Measurements from ENCODE around the gene LIN7C.

The LIN7C gene

DNA sequence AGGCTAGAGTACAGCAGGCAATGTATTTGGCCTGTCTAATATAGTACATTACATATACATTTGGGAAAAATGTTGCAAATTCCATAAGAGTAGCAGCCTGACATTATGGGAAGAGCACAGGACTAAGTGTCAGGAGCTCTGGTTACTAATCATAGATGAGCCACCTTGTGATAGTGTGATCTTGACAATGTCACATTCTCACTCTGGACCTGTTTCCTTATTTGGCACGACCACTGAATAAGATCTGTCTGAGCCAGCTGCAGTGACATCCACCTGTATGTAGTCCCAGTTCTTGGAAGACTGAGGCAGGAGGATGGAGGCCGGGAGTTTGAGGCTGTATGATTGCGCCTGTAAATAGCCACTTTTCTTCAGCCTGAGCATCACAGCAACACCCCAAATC, 5.7 kb upstream of the LIN7C start:
- no peak overlapping the region for H3K4me3 ChIP-seq (ENCODE audit: low read depth, low read length)

GRCh38 chr11:27509908-27510307, 3.3 kb upstream of the LIN7C start:
- no peak overlapping the region for H3K4me3 ChIP-seq (ENCODE audit: low read depth, low read length)

GRCh38 chr11:27507557-27508322, 1.2 kb upstream of the LIN7C start:
- no peak overlapping the region for H3K4me3 ChIP-seq (ENCODE audit: low read depth, low read length)

GRCh38 chr11:27505781-27506180, 788 bp downstream of the LIN7C start:
- H3K4me3 ChIP-seq (ENCODE audit: low read depth, low read length), result peak overlapping the region; percentile 100

GRCh38 chr11:27504205-27504604, 2.4 kb downstream of the LIN7C start:
- H3K4me3 ChIP-seq (ENCODE audit: low read depth, low read length), result no peak overlapping the region

- H3K4me3 ChIP-seq (ENCODE audit: low read depth, low read length), result no peak overlapping the region
These were observed 5.5 kb downstream of the LIN7C start for GRCh38 chr11:27501100-27501499.

- H3K4me3 ChIP-seq (ENCODE audit: low read depth, low read length), result no peak overlapping the region
These were observed 8.7 kb downstream of the LIN7C start for GRCh38 chr11:27497911-27498310.

DNA sequence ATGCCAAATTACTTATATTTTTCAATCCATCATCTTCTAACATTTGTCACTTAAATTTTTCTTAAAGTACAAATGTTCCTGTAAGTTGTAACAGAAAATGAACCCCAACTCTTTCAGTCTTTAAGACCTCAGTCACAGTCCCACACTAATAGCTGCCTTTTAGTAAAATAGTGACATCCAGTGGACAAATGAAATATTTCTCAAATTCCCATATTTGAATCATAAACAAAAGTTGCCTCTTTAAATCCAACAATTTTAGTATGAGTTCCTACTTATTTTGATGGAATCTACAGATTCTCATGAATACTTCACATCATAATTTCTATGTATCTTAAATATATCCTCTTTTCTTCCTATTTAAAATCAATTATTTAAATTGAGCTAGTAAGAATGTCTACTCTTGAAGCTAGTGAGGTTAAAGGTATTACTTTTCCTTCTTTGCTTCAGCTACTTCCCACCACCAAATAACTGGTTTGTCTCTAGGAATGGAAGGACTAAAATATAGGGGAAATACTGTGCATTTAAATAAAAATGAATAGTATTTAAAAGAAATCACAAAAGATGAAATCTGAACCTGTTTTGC, 9.2 kb downstream of the LIN7C start:
- no peak overlapping the region for H3K4me3 ChIP-seq (ENCODE audit: low read depth, low read length)

GRCh38 chr11:27496461-27496860, 10.1 kb downstream of the LIN7C start:
- no peak overlapping the region for H3K4me3 ChIP-seq (ENCODE audit: low read depth, low read length)

GRCh38 chr11:27495710-27496300, 10.8 kb downstream of the LIN7C start:
- no peak overlapping the region for H3K4me3 ChIP-seq (ENCODE audit: low read depth, low read length)

DNA sequence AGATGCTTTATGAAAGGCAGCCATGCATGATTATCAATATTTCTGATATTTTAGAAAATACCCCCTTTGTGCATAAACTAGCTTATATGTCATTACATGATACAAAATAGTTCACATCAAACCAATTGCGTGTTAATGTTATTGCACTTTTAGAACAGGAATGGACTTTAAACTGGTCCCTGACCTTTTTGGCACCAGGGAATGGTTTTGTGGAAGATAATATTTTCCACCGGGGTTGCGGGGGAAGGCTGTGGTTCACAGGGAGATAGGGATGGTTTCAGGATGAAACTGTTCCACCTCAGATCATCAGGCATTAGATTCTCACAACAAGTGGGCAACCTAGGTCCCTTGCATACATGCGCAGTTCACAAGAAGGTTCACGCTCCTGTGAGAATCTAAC, 17.5 kb downstream of the LIN7C start:
- H3K4me3 ChIP-seq (ENCODE audit: low read depth, low read length), result no peak overlapping the region

DNA sequence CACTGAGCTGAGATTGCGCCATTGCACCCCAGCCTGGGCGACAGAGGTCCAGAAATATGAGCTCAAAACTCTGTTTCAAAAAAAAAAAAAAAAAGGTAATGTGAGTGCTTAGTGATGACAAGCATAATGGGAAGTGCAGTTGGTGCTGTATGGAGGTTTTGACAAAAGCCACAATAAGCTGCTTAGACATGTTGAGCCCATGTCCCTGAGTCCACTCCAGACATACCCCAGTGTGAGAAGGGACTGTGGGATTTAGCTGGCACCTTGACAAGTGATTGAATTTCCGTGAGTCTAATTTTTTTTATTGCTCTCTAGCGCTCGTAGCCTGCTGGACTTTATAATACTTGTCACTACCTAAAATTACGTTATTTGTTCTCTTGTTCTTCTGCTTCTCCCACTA, 18.9 kb downstream of the LIN7C start:
- no peak overlapping the region for H3K4me3 ChIP-seq (ENCODE audit: low read depth, low read length)

DNA sequence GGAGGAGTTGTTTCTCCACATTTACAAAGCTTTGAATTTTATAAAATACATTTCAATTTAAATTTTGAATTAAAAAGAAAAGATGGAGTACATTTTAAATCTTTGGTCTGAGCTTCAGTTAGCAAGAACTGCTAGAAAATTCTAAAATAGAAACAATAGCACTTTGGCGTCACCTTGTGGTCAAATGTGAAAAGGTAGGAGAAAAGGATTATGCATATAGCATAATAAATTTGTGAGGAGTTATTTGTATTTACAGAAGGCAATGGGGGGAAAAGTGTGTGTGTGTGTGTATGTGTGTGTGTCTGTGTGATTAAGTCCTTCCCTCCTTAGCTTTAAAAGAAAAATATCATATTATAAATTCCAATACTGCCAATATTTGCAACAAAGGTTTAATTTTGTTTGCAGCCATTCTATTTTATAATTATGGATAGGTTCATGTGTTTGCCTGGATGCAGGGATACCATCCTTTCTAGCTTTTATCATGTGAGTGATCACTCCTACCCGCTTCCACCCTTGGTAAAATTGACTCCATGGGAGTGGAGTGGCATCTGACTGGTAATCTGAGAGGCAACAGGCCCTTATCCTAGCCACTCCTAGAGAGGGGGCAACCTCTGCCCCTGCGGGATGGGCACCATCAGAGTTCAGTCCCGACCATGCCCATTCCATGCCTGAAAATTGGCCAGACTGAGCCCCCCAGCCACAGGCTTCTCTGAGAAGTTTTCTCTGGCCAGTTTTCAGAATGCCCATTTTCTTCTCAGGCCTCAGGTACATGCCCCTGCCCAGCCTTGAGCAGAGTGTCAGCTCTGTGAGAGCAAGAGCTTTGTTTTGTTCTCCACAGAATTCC, 20.4 kb downstream of the LIN7C start:
- H3K4me3 ChIP-seq (ENCODE audit: low read depth, low read length), result no peak overlapping the region

- no peak overlapping the region for H3K4me3 ChIP-seq (ENCODE audit: low read depth, low read length)
These were observed 23.8 kb downstream of the LIN7C start for GRCh38 chr11:27482793-27483192.

- H3K4me3 ChIP-seq (ENCODE audit: low read depth, low read length), result no peak overlapping the region
These were observed 24.6 kb downstream of the LIN7C start for GRCh38 chr11:27481992-27482391.

GRCh38 chr11:27477831-27478230, 28.7 kb downstream of the LIN7C start:
- no peak overlapping the region for H3K4me3 ChIP-seq (ENCODE audit: low read depth, low read length)

GRCh38 chr11:27477243-27477642, 29.3 kb downstream of the LIN7C start:
- no peak overlapping the region for H3K4me3 ChIP-seq (ENCODE audit: low read depth, low read length)

- H3K4me3 ChIP-seq (ENCODE audit: low read depth, low read length), result no peak overlapping the region
These were observed 30.9 kb downstream of the LIN7C start for GRCh38 chr11:27475622-27476021.

DNA sequence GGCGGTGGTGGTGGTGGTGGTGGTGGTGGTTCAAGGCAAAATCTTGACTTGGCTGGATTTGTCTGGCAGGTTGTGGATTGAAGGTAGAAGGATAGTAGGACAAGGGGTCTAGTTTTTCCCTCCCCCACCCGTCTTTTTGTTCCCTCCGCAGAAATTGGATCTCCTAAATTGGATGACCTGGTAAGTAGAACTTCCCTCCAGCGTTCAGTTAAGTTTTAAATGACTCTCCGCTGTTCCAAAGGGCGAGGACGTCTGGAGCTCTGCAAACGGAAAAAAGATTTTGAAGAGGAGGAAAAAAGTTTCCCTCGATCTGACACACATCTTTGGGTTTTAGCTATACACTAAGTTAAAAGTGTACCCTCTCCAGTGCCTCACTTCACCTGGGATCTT, 33.6 kb downstream of the LIN7C start:
- H3K4me3 ChIP-seq (ENCODE audit: low read depth, low read length), result no peak overlapping the region

DNA sequence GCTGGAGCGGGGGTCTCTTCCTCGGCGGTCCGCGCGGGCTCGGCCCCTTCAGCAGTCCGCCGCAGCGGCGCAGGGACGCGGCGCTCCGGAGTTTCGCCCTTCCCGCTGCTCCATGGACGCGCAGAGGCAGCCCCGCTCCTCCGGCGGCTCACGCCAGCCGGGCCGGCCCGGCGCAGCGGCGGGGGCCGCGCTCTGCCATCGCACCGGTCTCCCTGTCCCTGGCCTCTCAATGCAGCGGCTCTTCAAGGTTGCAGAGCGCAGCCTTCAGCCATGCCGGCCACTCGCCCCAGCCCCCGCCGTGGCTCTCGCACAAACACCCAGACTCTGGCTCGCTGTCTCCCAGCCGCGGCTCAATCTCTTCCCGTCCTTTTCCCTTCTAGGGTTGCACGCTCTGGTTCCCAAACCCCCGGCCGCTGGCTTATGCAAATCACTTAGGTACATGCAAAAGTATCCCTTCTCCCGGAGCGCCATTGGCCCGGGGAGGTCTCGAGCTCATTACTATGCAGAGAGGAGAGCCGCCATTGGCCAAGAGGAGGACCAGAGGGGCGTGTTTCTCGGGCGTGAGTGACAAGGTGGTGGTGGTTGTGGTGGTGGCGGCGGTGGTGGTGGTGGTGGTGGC, 34.1 kb downstream of the LIN7C start, which contains the start of gene LGR4:
TSS of gene LGR4 (minus strand) at position 393 of the 619 bp plus-strand sequence. CDS start 488 bp downstream, outside the sequence.
- H3K4me3 ChIP-seq (ENCODE audit: low read depth, low read length), result peak within 1 kb of the TSS; percentile 86
